KOPT-K1 (cell line): Measurements from ENCODE around the gene CNPPD1.
"Not testable (repeated sequence)": the region's sequence is repeated elsewhere in the genome, so short reads cannot be mapped to it uniquely, and the experiment has no call there.

Source experiments
- H3K27ac ChIP-seq: fragments of 200-600 bp; sonication (generic); 2 replicates; pipeline ENCODE4 v1.5.1; 2016; ENCODE audit warnings: antibody characterized with exemption, mild to moderate bottlenecking, low read depth, low read length; ENCODE audit not compliant: poor library complexity, severe bottlenecking
- H3K36me3 ChIP-seq: fragments of 200-600 bp; sonication (generic); 2 replicates; pipeline ENCODE4 v1.5.1; 2017; ENCODE audit warnings: antibody characterized with exemption, mild to moderate bottlenecking, low read length, moderate library complexity; ENCODE audit not compliant: insufficient read depth
- H3K9me3 ChIP-seq: fragments of 200-600 bp; sonication (generic); 2 replicates; pipeline ENCODE4 v1.5.1; 2017; ENCODE audit warnings: antibody characterized with exemption, low read length, mild to moderate bottlenecking; ENCODE audit not compliant: insufficient read depth, poor library complexity, severe bottlenecking

CNPPD1 gene

GRCh38 chr2:219213486-219214071, 36.9 kb upstream of the CNPPD1 start:
- no peak overlapping the region for H3K27ac ChIP-seq
- H3K36me3 ChIP-seq, result peaks cover 43% of the 10 kb centered on the region; the same call in 1 of the 2 replicates
- no peaks in the 10 kb centered on the region for H3K9me3 ChIP-seq

GRCh38 chr2:219213026-219213415, 36.3 kb upstream of the CNPPD1 start:
- Histone ChIP-seq H3K36me3 (peaks cover 49% of the 10 kb centered on the region; the same call in 1 of the 2 replicates), H3K27ac (no peak overlapping the region), H3K9me3 (no peaks in the 10 kb centered on the region)

GRCh38 chr2:219210886-219211362, 34.2 kb upstream of the CNPPD1 start:
- peak overlapping the region; percentile 84 for H3K27ac ChIP-seq
- H3K36me3 ChIP-seq, result peaks cover 53% of the 10 kb centered on the region; the same call in 1 of the 2 replicates
- no peaks in the 10 kb centered on the region for H3K9me3 ChIP-seq

- H3K9me3 ChIP-seq, result no peaks in the 10 kb centered on the region
- H3K36me3 ChIP-seq, result peaks cover 53% of the 10 kb centered on the region; the same call in 1 of the 2 replicates
- peak overlapping the region; percentile 84 for H3K27ac ChIP-seq
Measured at GRCh38 chr2:219210196-219210885, 33.6 kb upstream of the CNPPD1 start.

- H3K36me3 ChIP-seq, result peaks cover 48% of the 10 kb centered on the region; the same call in 1 of the 2 replicates
- no peaks in the 10 kb centered on the region for H3K9me3 ChIP-seq
- H3K27ac ChIP-seq, result peak overlapping the region; percentile 84
Measured at GRCh38 chr2:219209236-219210195, 32.8 kb upstream of the CNPPD1 start.

GRCh38 chr2:219207884-219208740, 31.4 kb upstream of the CNPPD1 start:
- Histone ChIP-seq H3K9me3 (no peaks in the 10 kb centered on the region), H3K27ac (peak overlapping the region; percentile 84), H3K36me3 (peaks cover 36% of the 10 kb centered on the region; the same call in 1 of the 2 replicates)

GRCh38 chr2:219207134-219207883, 30.6 kb upstream of the CNPPD1 start:
- Histone ChIP-seq H3K36me3 (peaks cover 29% of the 10 kb centered on the region; the same call in 1 of the 2 replicates), H3K27ac (peak overlapping the region; percentile 84), H3K9me3 (no peaks in the 10 kb centered on the region)

- Histone ChIP-seq H3K9me3 (no peaks in the 10 kb centered on the region), H3K27ac (peak within 1 kb of the TSS; percentile 84), H3K36me3 (peaks cover 25% of the 10 kb centered on the region; the same call in 1 of the 2 replicates)
Measured at GRCh38 chr2:219206328-219207133, 29.8 kb upstream of the CNPPD1 start, which contains the start of gene ZFAND2B. Gene ZFAND2B (plus strand): TSS chr2:219206782. CDS start chr2:219206988, 206 bp downstream.

GRCh38 chr2:219205981-219206327, 29.2 kb upstream of the CNPPD1 start:
- Histone ChIP-seq H3K9me3 (no peaks in the 10 kb centered on the region), H3K36me3 (peaks cover 25% of the 10 kb centered on the region; the same call in 1 of the 2 replicates), H3K27ac (peak overlapping the region; percentile 84)

- Histone ChIP-seq H3K27ac (no peak overlapping the region), H3K36me3 (peaks cover 21% of the 10 kb centered on the region; the same call in 1 of the 2 replicates), H3K9me3 (no peaks in the 10 kb centered on the region)
Measured at GRCh38 chr2:219205165-219205538, 28.4 kb upstream of the CNPPD1 start.

GRCh38 chr2:219204425-219205164, 27.9 kb upstream of the CNPPD1 start:
- Histone ChIP-seq H3K36me3 (peaks cover 16% of the 10 kb centered on the region; the same call in 1 of the 2 replicates), H3K9me3 (no peaks in the 10 kb centered on the region), H3K27ac (no peak overlapping the region)

GRCh38 chr2:219201331-219201730, 24.6 kb upstream of the CNPPD1 start:
- H3K27ac ChIP-seq, H3K9me3 ChIP-seq, H3K36me3 ChIP-seq: not testable (repeated sequence)
